ENCODE data around the gene WDR54.

The WDR54 gene

GRCh38 chr2:74425523-74425922, 4.0 kb downstream of the WDR54 start:
- no peak for DNase-seq (ENCODE audit: low read depth in 1 of 2, low spot score in 1 of 2)
- Histone ChIP-seq H3K27ac (replicated peaks) (no peak overlapping the region), H3K27me3 (ENCODE audit: insufficient read depth, poor library complexity, severe bottlenecking) (no peaks in the 10 kb centered on the region), H3K4me3 (replicated peaks; ENCODE audit: insufficient read depth, low read length) (no peak overlapping the region)
- TF ChIP-seq SPI1 (IDR thresholded peaks at IDR 0.05; ENCODE audit: borderline replicate concordance, low read depth) (no peak), CTCF (IDR thresholded peaks at IDR 0.05; ENCODE audit: insufficient read depth, low read length) (no peak), GABPA (IDR thresholded peaks at IDR 0.05; ENCODE audit: low read depth) (no peak), POLR2AphosphoS5 (IDR thresholded peaks at IDR 0.05; ENCODE audit: low read depth) (no peak), REST (IDR thresholded peaks at IDR 0.05; ENCODE audit: insufficient replicate concordance, low read depth) (no peak)

GRCh38 chr2:74426181-74426758, 4.7 kb downstream of the WDR54 start:
- Histone ChIP-seq H3K27ac (replicated peaks) (no peak overlapping the region), H3K27me3 (ENCODE audit: insufficient read depth, poor library complexity, severe bottlenecking) (no peaks in the 10 kb centered on the region), H3K4me3 (replicated peaks; ENCODE audit: insufficient read depth, low read length) (no peak overlapping the region)
- no peak for DNase-seq (ENCODE audit: low read depth in 1 of 2, low spot score in 1 of 2)
- TF ChIP-seq REST (IDR thresholded peaks at IDR 0.05; ENCODE audit: insufficient replicate concordance, low read depth) (no peak), SPI1 (IDR thresholded peaks at IDR 0.05; ENCODE audit: borderline replicate concordance, low read depth) (no peak), GABPA (IDR thresholded peaks at IDR 0.05; ENCODE audit: low read depth) (no peak), POLR2AphosphoS5 (IDR thresholded peaks at IDR 0.05; ENCODE audit: low read depth) (no peak), CTCF (IDR thresholded peaks at IDR 0.05; ENCODE audit: insufficient read depth, low read length) (no peak)

GRCh38 chr2:74427551-74427950, 6.0 kb downstream of the WDR54 start:
- no peaks in the 10 kb centered on the region for H3K27me3 ChIP-seq (ENCODE audit: insufficient read depth, poor library complexity, severe bottlenecking)
- no peak for TF ChIP-seq REST (IDR thresholded peaks at IDR 0.05; ENCODE audit: insufficient replicate concordance, low read depth)
- TF ChIP-seq CTCF (IDR thresholded peaks at IDR 0.05; ENCODE audit: insufficient read depth, low read length), result no peak
- no peak for TF ChIP-seq GABPA (IDR thresholded peaks at IDR 0.05; ENCODE audit: low read depth)
- no peak for TF ChIP-seq SPI1 (IDR thresholded peaks at IDR 0.05; ENCODE audit: borderline replicate concordance, low read depth)
- no peak for TF ChIP-seq POLR2AphosphoS5 (IDR thresholded peaks at IDR 0.05; ENCODE audit: low read depth)
- no peak overlapping the region for H3K4me3 ChIP-seq (replicated peaks; ENCODE audit: insufficient read depth, low read length)
- DNase-seq (ENCODE audit: low read depth in 1 of 2, low spot score in 1 of 2), result no peak
- H3K27ac ChIP-seq (replicated peaks), result no peak overlapping the region

Data from HL-60 (cell line).